ENCODE results near the gene STAG3. TPM values are rescaled to one million over a fixed set of nuclear protein-coding genes. Genes with fewer than 3 reads are reported as not detected.
A peak's percentile ranks its signal among the peaks of the same experiment; 100 is the strongest.
"Not testable (repeated sequence)": the region's sequence is repeated elsewhere in the genome, so short reads cannot be mapped to it uniquely, and the experiment has no call there.

The STAG3 gene
- total RNA-seq, 1 experiment from 2014 or later = 1.7 TPM

- Histone ChIP-seq H3K27me3 (ENCODE audit: control insufficient read depth, insufficient read depth, low read length) (no peaks in the 10 kb centered on the region), H3K4me1 (ENCODE audit: control insufficient read depth, insufficient read depth, low read length) (no peaks in the 10 kb centered on the region), H3K36me3 (ENCODE audit: control insufficient read depth, insufficient read depth, low read length) (no peaks in the 10 kb centered on the region), H3K4me3 (ENCODE audit: low read depth in 2 of 2, low read length in 2 of 2) (no peak overlapping the region), H3K27ac (ENCODE audit: low read length) (no peak overlapping the region), H3K9me3 (ENCODE audit: control insufficient read depth, insufficient read depth, low read depth, low read length) (no peaks in the 10 kb centered on the region)
- in situ Hi-C loops (cut with HindIII; ENCODE audit: low pct_unique_long_range_greater_than_20kb, low sequenced_read_pairs) = no loop called here
- ChIA-PET CTCF (no interaction called here), POLR2A (no interaction called here)
- no peak for TF ChIP-seq POLR2AphosphoS5 (IDR thresholded peaks at IDR 0.05; ENCODE audit: low read depth, low read length)
- no peak for TF ChIP-seq SIN3A (IDR thresholded peaks at IDR 0.05; ENCODE audit: borderline replicate concordance, insufficient read depth, low read depth, low read length)
- TF ChIP-seq TCF7L2 (IDR thresholded peaks at IDR 0.05; ENCODE audit: low read depth, low read length) = no peak
- TF ChIP-seq, protein P1, sequence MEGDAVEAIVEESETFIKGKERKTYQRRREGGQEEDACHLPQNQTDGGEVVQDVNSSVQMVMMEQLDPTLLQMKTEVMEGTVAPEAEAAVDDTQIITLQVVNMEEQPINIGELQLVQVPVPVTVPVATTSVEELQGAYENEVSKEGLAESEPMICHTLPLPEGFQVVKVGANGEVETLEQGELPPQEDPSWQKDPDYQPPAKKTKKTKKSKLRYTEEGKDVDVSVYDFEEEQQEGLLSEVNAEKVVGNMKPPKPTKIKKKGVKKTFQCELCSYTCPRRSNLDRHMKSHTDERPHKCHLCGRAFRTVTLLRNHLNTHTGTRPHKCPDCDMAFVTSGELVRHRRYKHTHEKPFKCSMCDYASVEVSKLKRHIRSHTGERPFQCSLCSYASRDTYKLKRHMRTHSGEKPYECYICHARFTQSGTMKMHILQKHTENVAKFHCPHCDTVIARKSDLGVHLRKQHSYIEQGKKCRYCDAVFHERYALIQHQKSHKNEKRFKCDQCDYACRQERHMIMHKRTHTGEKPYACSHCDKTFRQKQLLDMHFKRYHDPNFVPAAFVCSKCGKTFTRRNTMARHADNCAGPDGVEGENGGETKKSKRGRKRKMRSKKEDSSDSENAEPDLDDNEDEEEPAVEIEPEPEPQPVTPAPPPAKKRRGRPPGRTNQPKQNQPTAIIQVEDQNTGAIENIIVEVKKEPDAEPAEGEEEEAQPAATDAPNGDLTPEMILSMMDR (IDR thresholded peaks at IDR 0.05) = no peak
- TF ChIP-seq, protein P2, sequence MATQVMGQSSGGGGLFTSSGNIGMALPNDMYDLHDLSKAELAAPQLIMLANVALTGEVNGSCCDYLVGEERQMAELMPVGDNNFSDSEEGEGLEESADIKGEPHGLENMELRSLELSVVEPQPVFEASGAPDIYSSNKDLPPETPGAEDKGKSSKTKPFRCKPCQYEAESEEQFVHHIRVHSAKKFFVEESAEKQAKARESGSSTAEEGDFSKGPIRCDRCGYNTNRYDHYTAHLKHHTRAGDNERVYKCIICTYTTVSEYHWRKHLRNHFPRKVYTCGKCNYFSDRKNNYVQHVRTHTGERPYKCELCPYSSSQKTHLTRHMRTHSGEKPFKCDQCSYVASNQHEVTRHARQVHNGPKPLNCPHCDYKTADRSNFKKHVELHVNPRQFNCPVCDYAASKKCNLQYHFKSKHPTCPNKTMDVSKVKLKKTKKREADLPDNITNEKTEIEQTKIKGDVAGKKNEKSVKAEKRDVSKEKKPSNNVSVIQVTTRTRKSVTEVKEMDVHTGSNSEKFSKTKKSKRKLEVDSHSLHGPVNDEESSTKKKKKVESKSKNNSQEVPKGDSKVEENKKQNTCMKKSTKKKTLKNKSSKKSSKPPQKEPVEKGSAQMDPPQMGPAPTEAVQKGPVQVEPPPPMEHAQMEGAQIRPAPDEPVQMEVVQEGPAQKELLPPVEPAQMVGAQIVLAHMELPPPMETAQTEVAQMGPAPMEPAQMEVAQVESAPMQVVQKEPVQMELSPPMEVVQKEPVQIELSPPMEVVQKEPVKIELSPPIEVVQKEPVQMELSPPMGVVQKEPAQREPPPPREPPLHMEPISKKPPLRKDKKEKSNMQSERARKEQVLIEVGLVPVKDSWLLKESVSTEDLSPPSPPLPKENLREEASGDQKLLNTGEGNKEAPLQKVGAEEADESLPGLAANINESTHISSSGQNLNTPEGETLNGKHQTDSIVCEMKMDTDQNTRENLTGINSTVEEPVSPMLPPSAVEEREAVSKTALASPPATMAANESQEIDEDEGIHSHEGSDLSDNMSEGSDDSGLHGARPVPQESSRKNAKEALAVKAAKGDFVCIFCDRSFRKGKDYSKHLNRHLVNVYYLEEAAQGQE (IDR thresholded peaks at IDR 0.05; ENCODE audit: insufficient read depth in 1 of 2, low read depth in 2 of 2, low read length in 1 of 2) = no peak
- ATAC-seq = 0 out of 2 replicates have a peak, but pooled peaks have one; percentile 32
- no peak for DNase-seq (ENCODE audit: low read depth, low spot score)
- intact Hi-C loops (cut with micrococcal nuclease; ENCODE audit: unreplicated experiment) = no loop called here
- no TSS peak for BruUV-seq (replicated peaks)
Observed at GRCh38 chr7:100222445-100223132, 44.9 kb downstream of the STAG3 start.

GRCh38 chr7:100223376-100223927 is 45.7 kb downstream of the STAG3 start:
- H3K4me3 ChIP-seq (ENCODE audit: low read depth in 2 of 2, low read length in 2 of 2); H3K36me3 ChIP-seq (ENCODE audit: control insufficient read depth, insufficient read depth, low read length); H3K9me3 ChIP-seq (ENCODE audit: control insufficient read depth, insufficient read depth, low read depth, low read length); POLR2A ChIA-PET; intact Hi-C loops (cut with micrococcal nuclease; ENCODE audit: unreplicated experiment); H3K4me1 ChIP-seq (ENCODE audit: control insufficient read depth, insufficient read depth, low read length); in situ Hi-C loops (cut with HindIII; ENCODE audit: low pct_unique_long_range_greater_than_20kb, low sequenced_read_pairs); ATAC-seq; H3K27ac ChIP-seq (ENCODE audit: low read length); BruUV-seq (replicated peaks); DNase-seq (ENCODE audit: low read depth, low spot score); H3K27me3 ChIP-seq (ENCODE audit: control insufficient read depth, insufficient read depth, low read length); CTCF ChIA-PET: not testable (repeated sequence)

DNA sequence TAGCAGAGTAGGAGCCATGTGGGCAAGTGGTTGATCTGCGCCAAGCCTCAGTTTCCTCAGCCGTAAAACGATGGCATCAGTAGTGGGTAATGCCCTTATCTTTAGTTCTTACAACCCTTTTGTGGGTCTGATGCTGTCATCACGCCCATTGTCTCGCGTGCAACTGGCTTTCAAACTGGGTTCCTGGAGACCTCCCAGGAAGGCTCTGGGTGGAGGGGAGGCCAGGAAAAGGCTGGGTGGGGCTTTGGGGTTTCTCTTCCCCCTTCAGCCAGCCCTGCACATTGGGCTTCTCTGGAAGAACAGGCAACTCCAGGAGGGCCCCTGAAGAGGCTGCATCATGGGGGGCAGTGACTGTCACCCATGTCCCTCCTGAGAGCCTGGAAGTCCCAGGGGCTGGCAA is 47.2 kb downstream of the STAG3 start:
- CTCF ChIA-PET; BruUV-seq (replicated peaks); H3K9me3 ChIP-seq (ENCODE audit: control insufficient read depth, insufficient read depth, low read depth, low read length); ATAC-seq; H3K27ac ChIP-seq (ENCODE audit: low read length); H3K36me3 ChIP-seq (ENCODE audit: control insufficient read depth, insufficient read depth, low read length); intact Hi-C loops (cut with micrococcal nuclease; ENCODE audit: unreplicated experiment); in situ Hi-C loops (cut with HindIII; ENCODE audit: low pct_unique_long_range_greater_than_20kb, low sequenced_read_pairs); DNase-seq (ENCODE audit: low read depth, low spot score); H3K27me3 ChIP-seq (ENCODE audit: control insufficient read depth, insufficient read depth, low read length); POLR2A ChIA-PET; H3K4me3 ChIP-seq (ENCODE audit: low read depth in 2 of 2, low read length in 2 of 2); H3K4me1 ChIP-seq (ENCODE audit: control insufficient read depth, insufficient read depth, low read length): not testable (repeated sequence)

GRCh38 chr7:100234660-100235317 is 57.1 kb downstream of the STAG3 start:
- H3K27ac ChIP-seq (ENCODE audit: low read length); intact Hi-C loops (cut with micrococcal nuclease; ENCODE audit: unreplicated experiment); DNase-seq (ENCODE audit: low read depth, low spot score); in situ Hi-C loops (cut with HindIII; ENCODE audit: low pct_unique_long_range_greater_than_20kb, low sequenced_read_pairs); POLR2A ChIA-PET; H3K9me3 ChIP-seq (ENCODE audit: control insufficient read depth, insufficient read depth, low read depth, low read length); H3K36me3 ChIP-seq (ENCODE audit: control insufficient read depth, insufficient read depth, low read length); H3K4me1 ChIP-seq (ENCODE audit: control insufficient read depth, insufficient read depth, low read length); ATAC-seq; H3K27me3 ChIP-seq (ENCODE audit: control insufficient read depth, insufficient read depth, low read length); CTCF ChIA-PET; H3K4me3 ChIP-seq (ENCODE audit: low read depth in 2 of 2, low read length in 2 of 2); BruUV-seq (replicated peaks): not testable (repeated sequence)

DNA sequence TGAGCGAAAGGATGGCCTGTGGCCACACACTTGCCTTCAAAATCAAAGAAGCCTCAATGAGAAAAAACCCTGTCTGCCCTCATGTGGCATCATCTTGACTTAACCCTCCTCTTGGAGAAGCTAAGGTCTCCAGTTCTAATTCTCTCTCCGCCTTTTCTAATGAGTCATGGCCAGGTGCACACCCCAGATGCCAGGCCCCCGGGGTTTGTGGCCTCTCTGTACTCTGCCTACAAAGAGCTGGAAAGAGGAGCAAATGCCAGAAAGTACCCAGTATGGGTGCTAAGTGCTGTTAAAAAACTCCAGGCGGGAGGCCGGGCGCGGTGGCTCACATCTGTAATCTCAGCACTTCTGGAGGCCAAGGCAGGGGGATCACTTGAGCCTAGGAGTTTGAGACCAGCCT is 62.3 kb downstream of the STAG3 start:
- DNase-seq (ENCODE audit: low read depth, low spot score); ATAC-seq; H3K4me3 ChIP-seq (ENCODE audit: low read depth in 2 of 2, low read length in 2 of 2); in situ Hi-C loops (cut with HindIII; ENCODE audit: low pct_unique_long_range_greater_than_20kb, low sequenced_read_pairs); H3K27ac ChIP-seq (ENCODE audit: low read length); CTCF ChIA-PET; H3K36me3 ChIP-seq (ENCODE audit: control insufficient read depth, insufficient read depth, low read length); H3K4me1 ChIP-seq (ENCODE audit: control insufficient read depth, insufficient read depth, low read length); POLR2A ChIA-PET; BruUV-seq (replicated peaks); intact Hi-C loops (cut with micrococcal nuclease; ENCODE audit: unreplicated experiment); H3K9me3 ChIP-seq (ENCODE audit: control insufficient read depth, insufficient read depth, low read depth, low read length); H3K27me3 ChIP-seq (ENCODE audit: control insufficient read depth, insufficient read depth, low read length): not testable (repeated sequence)

Measured in Panc1 (cell line).